Astrocyte (in vitro differentiated cells and primary cell): ENCODE results near the gene CCNG2. TPM values are rescaled to one million over a fixed set of nuclear protein-coding genes. Genes with fewer than 3 reads are reported as not detected.

Source experiments
- DNase-seq: peaks from one replicate; pipeline ENCODE4 v3.0.0-alpha.2; 2010; ENCODE audit warnings: low read depth
- FAIRE-seq: peaks from 2 replicates; lab custom pipeline; 2011; peaks lifted over from hg19 to GRCh38; lab: Jason Lieb, UNC
- H2AFZ ChIP-seq: 2 replicates; pipeline ENCODE4 v1.6.0; 2012; ENCODE audit warnings: low read depth, low read length, inconsistent platforms
- H3K27ac ChIP-seq: 2 replicates; pipeline ENCODE4 v1.5.1; 2011; ENCODE audit warnings: low read depth, low read length, inconsistent platforms
- H3K27me3 ChIP-seq: 2 replicates; pipeline ENCODE4 v1.6.0; 2011; ENCODE audit warnings: low read length, inconsistent platforms; ENCODE audit not compliant: insufficient read depth
- H3K36me3 ChIP-seq: 2 replicates; pipeline ENCODE4 v1.5.1; 2011; ENCODE audit warnings: low read length, inconsistent platforms; ENCODE audit not compliant: insufficient read depth
- H3K4me1 ChIP-seq: 2 replicates; pipeline ENCODE4 v1.5.1; 2011; ENCODE audit warnings: low read length, inconsistent platforms; ENCODE audit not compliant: insufficient read depth
- H3K4me2 ChIP-seq: 2 replicates; pipeline ENCODE4 v1.6.0; 2012; ENCODE audit warnings: low read length, inconsistent platforms
- H3K4me3 ChIP-seq: 2 replicates; pipeline ENCODE4 v1.5.1; 2011; ENCODE audit warnings: low read depth, mild to moderate bottlenecking, low read length, inconsistent platforms; ENCODE audit not compliant: insufficient read depth
- H3K79me2 ChIP-seq: 2 replicates; pipeline ENCODE4 v1.6.0; 2012; ENCODE audit warnings: mild to moderate bottlenecking, low read length, inconsistent platforms; ENCODE audit not compliant: insufficient read depth
- H3K9ac ChIP-seq: 2 replicates; pipeline ENCODE4 v1.6.0; 2012; ENCODE audit warnings: mild to moderate bottlenecking, low read length, inconsistent platforms
- H3K9me3 ChIP-seq: 2 replicates; pipeline ENCODE4 v1.5.1; 2012; ENCODE audit warnings: low read depth, mild to moderate bottlenecking, low read length, inconsistent platforms; ENCODE audit not compliant: insufficient read depth
- H4K20me1 ChIP-seq: 2 replicates; pipeline ENCODE4 v1.6.0; 2012; ENCODE audit warnings: low read length, inconsistent platforms; ENCODE audit not compliant: insufficient read depth
- H3K27ac Mint-ChIP-seq: one replicate; pipeline ENCODE4 v1.8.0; 2021; ENCODE audit warnings: mild to moderate bottlenecking, mixed read lengths; ENCODE audit not compliant: unreplicated experiment
- H3K27me3 Mint-ChIP-seq: one replicate; pipeline ENCODE4 v1.8.0; 2021; ENCODE audit warnings: low read depth, mixed read lengths; ENCODE audit not compliant: unreplicated experiment
- H3K36me3 Mint-ChIP-seq: one replicate; pipeline ENCODE4 v1.8.0; 2021; ENCODE audit warnings: low read depth, mixed read lengths; ENCODE audit not compliant: unreplicated experiment
- H3K4me1 Mint-ChIP-seq: one replicate; pipeline ENCODE4 v1.8.0; 2021; ENCODE audit warnings: low read depth, mixed read lengths; ENCODE audit not compliant: unreplicated experiment
- H3K4me3 Mint-ChIP-seq: one replicate; pipeline ENCODE4 v1.8.0; 2021; ENCODE audit warnings: mild to moderate bottlenecking, moderate library complexity, mixed read lengths; ENCODE audit not compliant: unreplicated experiment
- H3K9me3 Mint-ChIP-seq: one replicate; pipeline ENCODE4 v1.8.0; 2021; ENCODE audit warnings: mild to moderate bottlenecking, mixed read lengths; ENCODE audit not compliant: unreplicated experiment
- CTCF ChIP-seq: IDR thresholded peaks from 2 replicates; pipeline ENCODE4 v1.5.1; 2011; ENCODE audit warnings: low read depth, mild to moderate bottlenecking, inconsistent platforms, low read length, moderate library complexity; ENCODE audit not compliant: insufficient read depth
- EZH2 ChIP-seq: IDR thresholded peaks from 2 replicates; pipeline ENCODE4 v1.6.1; 2012; ENCODE audit warnings: mild to moderate bottlenecking, low read length, inconsistent platforms; ENCODE audit not compliant: insufficient read depth
- total RNA-seq: library from RNA; stranded (reverse); gene quantifications from 2 replicates; pipeline ENCODE4 v1.2.1, GENCODE V29; 2021

CCNG2 gene
- total RNA-seq, 1 donor from 2014 or later = 54.7 TPM

GRCh38 chr4:77152421-77152820 is 4.6 kb upstream of the CCNG2 start:
- Mint-ChIP-seq H3K9me3 (no peaks in the 10 kb centered on the region), H3K27ac (no peak overlapping the region), H3K27me3 (no peaks in the 10 kb centered on the region), H3K4me3 (no peak overlapping the region), H3K4me1 (peaks cover 14% of the 10 kb centered on the region), H3K36me3 (no peaks in the 10 kb centered on the region)
- no peaks in the 10 kb centered on the region for H3K27me3 ChIP-seq
- no peak overlapping the region for H3K27ac ChIP-seq
- H4K20me1 ChIP-seq = no peaks in the 10 kb centered on the region
- no peak overlapping the region for H3K4me2 ChIP-seq
- FAIRE-seq (no peak), DNase-seq (no peak)
- H3K4me1 ChIP-seq = no peaks in the 10 kb centered on the region
- H3K9me3 ChIP-seq = no peaks in the 10 kb centered on the region
- TF ChIP-seq CTCF (no peak), EZH2 (no peak)
- peaks cover 2% of the 10 kb centered on the region for H3K79me2 ChIP-seq
- H3K9ac ChIP-seq = no peak overlapping the region
- H3K4me3 ChIP-seq = no peak overlapping the region
- no peaks in the 10 kb centered on the region for H3K36me3 ChIP-seq
- no peak overlapping the region for H2AFZ ChIP-seq

- Histone ChIP-seq H3K27ac (no peak overlapping the region), H3K9me3 (no peaks in the 10 kb centered on the region), H2AFZ (no peak overlapping the region), H3K36me3 (no peaks in the 10 kb centered on the region), H3K79me2 (peaks cover 6% of the 10 kb centered on the region), H3K4me1 (no peaks in the 10 kb centered on the region), H3K4me3 (no peak overlapping the region), H4K20me1 (no peaks in the 10 kb centered on the region), H3K9ac (no peak overlapping the region), H3K4me2 (no peak overlapping the region), H3K27me3 (no peaks in the 10 kb centered on the region)
- Mint-ChIP-seq H3K4me3 (no peak overlapping the region), H3K27ac (no peak overlapping the region), H3K4me1 (peaks cover 14% of the 10 kb centered on the region), H3K9me3 (no peaks in the 10 kb centered on the region), H3K27me3 (no peaks in the 10 kb centered on the region), H3K36me3 (no peaks in the 10 kb centered on the region)
- DNase-seq = no peak
- no peak for FAIRE-seq
- TF ChIP-seq EZH2 = no peak
- no peak for TF ChIP-seq CTCF
These were observed 4.0 kb upstream of the CCNG2 start for GRCh38 chr4:77153006-77153405.

DNA sequence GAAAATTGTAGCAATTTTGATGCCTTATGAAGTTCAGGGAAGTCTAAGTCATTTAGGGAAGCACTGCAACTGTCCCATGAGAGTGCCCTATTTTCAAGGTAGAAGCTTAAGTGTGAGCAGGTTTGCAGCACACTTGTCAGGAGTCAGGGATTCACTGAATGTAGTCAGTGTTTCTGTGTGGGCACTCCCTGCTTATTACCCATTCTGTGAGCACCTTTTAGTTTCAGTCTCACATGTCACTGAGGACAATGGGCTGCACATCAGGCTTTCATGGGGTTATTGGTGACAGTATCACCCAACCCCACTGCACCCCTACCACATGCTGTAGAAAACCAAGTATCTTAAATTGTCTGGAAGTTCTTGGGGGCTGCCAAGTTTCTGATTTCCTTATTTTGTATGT is 2.9 kb upstream of the CCNG2 start:
- peak overlapping the region; percentile 27 for H3K27ac Mint-ChIP-seq
- peaks cover 8% of the 10 kb centered on the region for H4K20me1 ChIP-seq

More for the DNA sequence above, 2.9 kb upstream of the CCNG2 start:
- H3K9ac ChIP-seq = no peak overlapping the region
- H3K9me3 ChIP-seq = no peaks in the 10 kb centered on the region
- Mint-ChIP-seq H3K27me3 (no peaks in the 10 kb centered on the region), H3K4me1 (peaks cover 14% of the 10 kb centered on the region), H3K4me3 (no peak overlapping the region), H3K9me3 (no peaks in the 10 kb centered on the region), H3K36me3 (no peaks in the 10 kb centered on the region)
- no peaks in the 10 kb centered on the region for H3K36me3 ChIP-seq
- no peak overlapping the region for H3K4me3 ChIP-seq
- no peaks in the 10 kb centered on the region for H3K27me3 ChIP-seq
- H3K79me2 ChIP-seq = peaks cover 13% of the 10 kb centered on the region
- no peak for FAIRE-seq
- no peak for TF ChIP-seq CTCF
- TF ChIP-seq EZH2 = no peak
- H3K4me2 ChIP-seq = no peak overlapping the region
- no peak overlapping the region for H2AFZ ChIP-seq
- no peak overlapping the region for H3K27ac ChIP-seq
- H3K4me1 ChIP-seq = peaks cover 6% of the 10 kb centered on the region
- no peak for DNase-seq
